Measurements from ENCODE around the gene DUSP23.
A peak's percentile ranks its signal among the peaks of the same experiment; 100 is the strongest.

DUSP23 gene

GRCh38 chr1:159829273-159829634, 48.5 kb downstream of the DUSP23 start:
- peak; percentile 53 for DNase-seq

GRCh38 chr1:159829822-159830465, 49.2 kb downstream of the DUSP23 start:
- no peak for DNase-seq

GRCh38 chr1:159830722-159831121, 50.0 kb downstream of the DUSP23 start:
- no peak for DNase-seq

GRCh38 chr1:159831412-159832141, 50.8 kb downstream of the DUSP23 start:
- DNase-seq = no peak
